HepG2 (cell line): ENCODE results near the gene MAPK7. TPM values are rescaled to one million over a fixed set of nuclear protein-coding genes. Genes with fewer than 3 reads are reported as not detected.

Experiments used
- ATAC-seq: fragments of 200-7000 bp; cut with Tn5 transposase; 3 replicates; pipeline ENCODE4 v1.9.1; 2020; ENCODE audit warnings: mild to moderate bottlenecking, moderate library complexity
- BruUV-seq: library from RNA; stranded (reverse); fragments of 400-500 nt; replicated peaks from 2 replicates; lab custom pipeline; 2021; lab: Mats Ljungman, UMichigan
- CTCF ChIA-PET: fragments of 300-600 bp; formaldehyde crosslinking; extraction: SDS; loops from one replicate; lab custom pipeline; 2021; ENCODE audit warnings: low total read pairs, inconsistent platforms, low intra/inter-chr PET ratio; lab: Yijun Ruan, JAX
- POLR2A ChIA-PET: fragments of 350-600 bp; sonication (Branson Sonifier 250); formaldehyde crosslinking; loops from one replicate; lab custom pipeline; 2020; ENCODE audit warnings: antibody characterized with exemption, inconsistent platforms; lab: Yijun Ruan, JAX
- DNase-seq: peaks from one replicate; pipeline ENCODE4 v3.0.0-alpha.2; 2015; ENCODE audit warnings: low spot score
- FAIRE-seq: peaks from 3 replicates; lab custom pipeline; 2011; peaks lifted over from hg19 to GRCh38; lab: Jason Lieb, UNC
- H2AFZ ChIP-seq: one replicate; pipeline ENCODE4 v1.6.1; 2011; ENCODE audit warnings: low read length, inconsistent platforms
- H3K27ac ChIP-seq: fragments of 300-600 bp; 3 replicates; pipeline ENCODE4 v1.8.0; 2011; ENCODE audit warnings: mixed run types, mild to moderate bottlenecking, mixed read lengths, low read length, inconsistent platforms; ENCODE audit not compliant: insufficient read depth; ENCODE audit errors: extremely low read length
- H3K27me3 ChIP-seq, 2 experiments: fragments of 200-600 bp in 1 of 2; 2 replicates in 1 of 2; 3 replicates in 1 of 2; pipeline versions ENCODE4 v1.6.0 to v1.8.0; 2011; ENCODE audit warnings: low read length in 2 of 2, mild to moderate bottlenecking in 2 of 2, moderate library complexity in 2 of 2, inconsistent platforms in 1 of 2; ENCODE audit not compliant: insufficient read depth in 2 of 2, control insufficient read depth in 1 of 2
- H3K36me3 ChIP-seq, 2 experiments: fragments of 200-600 bp in 1 of 2; replicated peaks in 1 of 2; 2 replicates in 1 of 2; 3 replicates in 1 of 2; pipeline versions ENCODE4 v1.5.1 to v1.8.0; 2011; ENCODE audit warnings: low read length in 2 of 2, inconsistent platforms in 1 of 2; ENCODE audit not compliant: insufficient read depth in 2 of 2, control insufficient read depth in 1 of 2
- H3K4me1 ChIP-seq: 2 replicates; pipeline ENCODE4 v1.5.1; 2012; ENCODE audit warnings: low read length, inconsistent platforms; ENCODE audit not compliant: insufficient read depth
- H3K4me2 ChIP-seq: 2 replicates; pipeline ENCODE4 v1.6.0; 2011; ENCODE audit warnings: low read depth, low read length, inconsistent platforms
- H3K4me3 ChIP-seq, 3 experiments: fragments of 200-600 bp in 1 of 3; sonication (generic), shearing (Covaris generic) in 1 of 3; replicated peaks in 1 of 3; 2 replicates each; pipeline ENCODE4 v1.5.1; 2011 to 2016; ENCODE audit warnings: low read length in 3 of 3, inconsistent platforms in 2 of 3, low read depth in 2 of 3, mild to moderate bottlenecking in 2 of 3, control low read depth in 1 of 3, mixed read lengths in 1 of 3; ENCODE audit not compliant: insufficient read depth in 1 of 3
- H3K79me2 ChIP-seq: one replicate; pipeline ENCODE4 v1.6.1; 2011; ENCODE audit warnings: low read length, inconsistent platforms; ENCODE audit not compliant: insufficient read depth
- H3K9ac ChIP-seq: 2 replicates; pipeline ENCODE4 v1.6.0; 2011; ENCODE audit warnings: mild to moderate bottlenecking, low read depth, low read length, inconsistent platforms; ENCODE audit not compliant: insufficient read depth
- H3K9me3 ChIP-seq: 2 replicates; pipeline ENCODE4 v1.5.1; 2012; ENCODE audit warnings: mild to moderate bottlenecking, low read length
- H4K20me1 ChIP-seq: 2 replicates; pipeline ENCODE4 v1.6.0; 2011; ENCODE audit warnings: inconsistent platforms, mild to moderate bottlenecking, low read length, moderate library complexity; ENCODE audit not compliant: insufficient read depth
- FOXO1 ChIP-seq: sonication (generic); formaldehyde crosslinking; IDR thresholded peaks from 2 replicates; pipeline ENCODE4 v1.4.0; 2020; ENCODE audit warnings: missing genetic modification reagents
- HNRNPL ChIP-seq: fragments of 200-400 bp; formaldehyde crosslinking; IDR thresholded peaks from 2 replicates; pipeline ENCODE4 v1.6.1; 2017; ENCODE audit warnings: mild to moderate bottlenecking, low read depth, low read length
- KDM3A ChIP-seq: IDR thresholded peaks from 2 replicates; pipeline ENCODE4 v1.6.1; 2018; ENCODE audit warnings: low read depth, missing compliant biosample characterization
- NAIF1 ChIP-seq: sonication (generic); formaldehyde crosslinking; IDR thresholded peaks from 2 replicates; pipeline ENCODE4 v1.5.0; 2020; ENCODE audit warnings: mild to moderate bottlenecking, missing genetic modification reagents, borderline replicate concordance
- ZBTB46 ChIP-seq: sonication (generic); formaldehyde crosslinking; IDR thresholded peaks from 2 replicates; pipeline ENCODE4 v1.4.0; 2020; ENCODE audit warnings: mild to moderate bottlenecking, missing genetic modification reagents, borderline replicate concordance
- ZNF20 ChIP-seq: sonication (generic); formaldehyde crosslinking; IDR thresholded peaks from 2 replicates; pipeline ENCODE4 v1.4.0; 2020; ENCODE audit warnings: mild to moderate bottlenecking, moderate library complexity, missing genetic modification reagents
- ZNF260 ChIP-seq: sonication (generic); formaldehyde crosslinking; IDR thresholded peaks from 2 replicates; pipeline ENCODE4 v1.4.0; 2020; ENCODE audit warnings: missing genetic modification reagents, low read depth, mild to moderate bottlenecking, borderline replicate concordance
- ZSCAN30 ChIP-seq: sonication (generic); formaldehyde crosslinking; IDR thresholded peaks from 2 replicates; pipeline ENCODE4 v1.5.0; 2020; ENCODE audit warnings: mild to moderate bottlenecking, missing genetic modification reagents
- WGBS: methylation state at CpG from one replicate; pipeline ENCODE4 v1.1.6; 2017; ENCODE audit warnings: low lambda C conversion rate; 5-methylcytosine and 5-hydroxymethylcytosine counted together
- in situ Hi-C: cut with HindIII; loops from 2 replicates; pipeline ENCODE4 v1.10.0; 2017; ENCODE audit warnings: low pct_unique_long_range_greater_than_20kb; ENCODE audit not compliant: extremely low pct_ligation_motif_present
- intact Hi-C: fragments of 100-400 bp; cut with micrococcal nuclease; formaldehyde crosslinking; loops from one replicate; pipeline ENCODE4 v1.10.0; 2022; ENCODE audit not compliant: unreplicated experiment
- polyA plus RNA-seq, 8 experiments: library from polyadenylated mRNA; depleted of rRNA in 3 of 8; stranded (reverse) in 7 of 8; unstranded in 1 of 8; fragments of >200 nt; fragmentation: Illumina TruSeq in 4 of 8; extraction: Trizol in 4 of 8; gene quantifications; 2 replicates each; pipeline versions ENCODE4 v1.2.1 to v1.2.3, GENCODE V29; 2011 to 2016; ENCODE audit warnings: low read depth in 4 of 8, missing spikeins in 1 of 8, mixed read lengths in 1 of 8; ENCODE audit not compliant: insufficient read depth in 1 of 8
- total RNA-seq, 5 experiments: library from RNA; depleted of rRNA; stranded (reverse); fragments of >200 nt; fragmentation: Illumina TruSeq; extraction: Trizol; gene quantifications; 2 replicates each; pipeline ENCODE4 v1.2.3, GENCODE V29; 2016; ENCODE audit warnings: low read depth in 1 of 5

The MAPK7 gene
- total and polyA plus RNA-seq, 2 of the 13 experiments (the other 11 are each of a cell fraction or from before 2014, with no cell fraction given): 2.9 to 5.9 TPM

- H4K20me1 ChIP-seq: no peaks in the 10 kb centered on the region
- no peak overlapping the region for H3K4me2 ChIP-seq
- H3K79me2 ChIP-seq: no peaks in the 10 kb centered on the region
- no peak overlapping the region for H3K9ac ChIP-seq
- FAIRE-seq: no peak
- CTCF ChIA-PET: no interaction called here
- H3K27me3 ChIP-seq: 0 out of 5 replicates have a peak, but pooled peaks cover 0 to 10% of the 10 kb centered on the region in 2 experiments
- H3K4me3 ChIP-seq: no peak overlapping the region
- BruUV-seq: no TSS peak
- in situ Hi-C loops (no loop called here), intact Hi-C loops (no loop called here)
- H3K36me3 ChIP-seq: peaks cover 13 to 35% of the 10 kb centered on the region in 2 experiments
- 96% methylated on average over 13 of the region's 16 CpGs for WGBS
- H3K27ac ChIP-seq: no peak overlapping the region
- H3K9me3 ChIP-seq: no peaks in the 10 kb centered on the region
- H2AFZ ChIP-seq: no peak overlapping the region
- no peak for TF ChIP-seq KDM3A (CRISPR knock-in tag)
- no peak for TF ChIP-seq ZBTB46
- TF ChIP-seq NAIF1 (CRISPR knock-in tag): no peak
- no peak for TF ChIP-seq FOXO1 (CRISPR knock-in tag)
- TF ChIP-seq ZSCAN30 (CRISPR knock-in tag): no peak
- TF ChIP-seq ZNF20: no peak
- TF ChIP-seq ZNF260: no peak
- no peak for TF ChIP-seq HNRNPL
- ATAC-seq: no peak
- peaks cover 41% of the 10 kb centered on the region for H3K4me1 ChIP-seq
- POLR2A ChIA-PET: no interaction called here
- no peak for DNase-seq
Measured at GRCh38 chr17:19384723-19385391, 6.6 kb downstream of the MAPK7 start.
